Stimulated activated CD4-positive, alpha-beta T cell treated with anti-CD3 and anti-CD28 coated beads, Interleukin-2, amount 100 ng/mL, for 4 hours (primary cell): ENCODE data around the gene SEMA6B.

ENCODE experiments used
- DNase-seq: peaks from one replicate; pipeline ENCODE4 v3.0.0-alpha.2; 2020; ENCODE audit warnings: low read depth

Gene SEMA6B

GRCh38 chr19:4525563-4526002 is 33.9 kb downstream of the SEMA6B start:
- DNase-seq: no peak

GRCh38 chr19:4524808-4525562 is 34.5 kb downstream of the SEMA6B start:
- DNase-seq: peak; percentile 53

GRCh38 chr19:4523306-4524110 is 36.0 kb downstream of the SEMA6B start:
- no peak for DNase-seq

GRCh38 chr19:4522291-4523002 is 37.0 kb downstream of the SEMA6B start:
- no peak for DNase-seq

GRCh38 chr19:4521888-4522242 is 37.6 kb downstream of the SEMA6B start:
- DNase-seq: no peak

- no peak for DNase-seq
Observed at GRCh38 chr19:4521170-4521887, 38.2 kb downstream of the SEMA6B start.

- no peak for DNase-seq
Observed at GRCh38 chr19:4519521-4520277, 39.8 kb downstream of the SEMA6B start.

- no peak for DNase-seq
Observed at GRCh38 chr19:4519172-4519496, 40.4 kb downstream of the SEMA6B start.

- DNase-seq: no peak
Observed at GRCh38 chr19:4518345-4519171, 40.9 kb downstream of the SEMA6B start, which contains the start of gene PLIN4. Gene PLIN4, minus strand, starts transcription at chr19:4518486. Its CDS starts 214 bp downstream, at chr19:4518272.

- no peak for DNase-seq
Observed at GRCh38 chr19:4517451-4518057, 41.9 kb downstream of the SEMA6B start.

- no peak for DNase-seq
Observed at GRCh38 chr19:4516939-4517300, 42.6 kb downstream of the SEMA6B start.

- DNase-seq: no peak
Observed at GRCh38 chr19:4516199-4516938, 43.1 kb downstream of the SEMA6B start.

GRCh38 chr19:4515732-4516131 is 43.8 kb downstream of the SEMA6B start:
- no peak for DNase-seq

GRCh38 chr19:4513248-4513647 is 46.2 kb downstream of the SEMA6B start:
- no peak for DNase-seq

- DNase-seq: no peak
Observed at GRCh38 chr19:4512070-4512469, 47.4 kb downstream of the SEMA6B start.

- DNase-seq: no peak
Observed at GRCh38 chr19:4511300-4512054, 48.0 kb downstream of the SEMA6B start.

GRCh38 chr19:4510435-4511255 is 48.8 kb downstream of the SEMA6B start:
- DNase-seq: no peak

GRCh38 chr19:4508698-4509097 is 50.8 kb downstream of the SEMA6B start:
- DNase-seq: no peak
